ENCODE measurements around the gene PPTC7. TPM values are rescaled to one million over a fixed set of nuclear protein-coding genes. Genes with fewer than 3 reads are reported as not detected.
"Not testable (repeated sequence)": the region's sequence is repeated elsewhere in the genome, so short reads cannot be mapped to it uniquely, and the experiment has no call there.

Gene PPTC7, protein sequence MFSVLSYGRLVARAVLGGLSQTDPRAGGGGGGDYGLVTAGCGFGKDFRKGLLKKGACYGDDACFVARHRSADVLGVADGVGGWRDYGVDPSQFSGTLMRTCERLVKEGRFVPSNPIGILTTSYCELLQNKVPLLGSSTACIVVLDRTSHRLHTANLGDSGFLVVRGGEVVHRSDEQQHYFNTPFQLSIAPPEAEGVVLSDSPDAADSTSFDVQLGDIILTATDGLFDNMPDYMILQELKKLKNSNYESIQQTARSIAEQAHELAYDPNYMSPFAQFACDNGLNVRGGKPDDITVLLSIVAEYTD
- polyA plus RNA-seq (2013, experiment 1 of 2; ENCODE audit: insufficient read length), result 12.8 TPM
- 11.3 TPM for polyA plus RNA-seq (2013, experiment 2 of 2; ENCODE audit: insufficient read length)

DNA sequence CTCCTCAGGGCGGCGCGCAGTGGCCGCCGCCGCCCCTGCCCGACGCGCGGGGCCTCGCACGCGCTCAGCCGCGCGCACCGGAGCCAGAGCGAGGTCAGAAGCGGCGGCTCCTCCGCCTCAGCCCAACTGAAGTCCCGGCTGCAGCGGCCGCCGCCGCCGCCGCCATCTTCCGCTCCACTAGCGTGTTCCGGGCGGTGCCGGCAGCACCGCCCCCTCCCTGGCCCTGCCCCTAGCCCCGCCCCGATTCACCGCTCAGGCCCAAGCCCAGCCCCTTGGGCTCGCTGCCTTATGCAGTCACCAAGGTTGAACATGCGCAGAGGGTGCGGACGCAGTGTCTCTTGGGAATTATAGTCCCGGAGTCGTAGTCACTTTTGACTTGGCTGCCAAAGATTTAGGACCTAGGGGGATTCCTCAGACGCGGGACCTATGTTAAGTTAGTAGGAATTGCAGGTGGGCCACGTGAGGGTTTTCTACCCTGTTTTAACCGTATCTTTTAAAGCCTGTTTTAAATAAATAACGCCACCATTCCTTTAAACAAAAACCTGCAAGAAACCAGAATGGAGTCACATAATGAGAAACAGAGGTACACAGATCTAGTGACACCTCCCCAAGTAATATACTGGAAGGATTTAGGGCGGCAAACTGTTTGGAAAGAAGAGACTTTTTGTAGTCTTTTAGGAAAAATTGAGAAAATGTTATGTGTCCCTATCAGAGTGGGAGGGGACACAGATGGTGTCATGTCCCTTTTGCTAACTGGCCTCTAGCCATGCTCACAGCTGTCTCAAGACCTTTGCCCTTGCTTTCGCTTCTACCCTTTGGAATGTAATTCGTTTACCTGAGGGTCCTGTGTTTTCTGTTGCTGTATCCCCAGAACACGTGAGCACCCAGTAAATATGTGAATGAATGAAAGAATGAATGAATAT lies at the start of gene PPTC7:
TSS of gene PPTC7 (minus strand) at position 182 of the 923 bp plus-strand sequence. CDS start 287 bp downstream, outside the sequence.
- peak; percentile 96 for DNase-seq

DNA sequence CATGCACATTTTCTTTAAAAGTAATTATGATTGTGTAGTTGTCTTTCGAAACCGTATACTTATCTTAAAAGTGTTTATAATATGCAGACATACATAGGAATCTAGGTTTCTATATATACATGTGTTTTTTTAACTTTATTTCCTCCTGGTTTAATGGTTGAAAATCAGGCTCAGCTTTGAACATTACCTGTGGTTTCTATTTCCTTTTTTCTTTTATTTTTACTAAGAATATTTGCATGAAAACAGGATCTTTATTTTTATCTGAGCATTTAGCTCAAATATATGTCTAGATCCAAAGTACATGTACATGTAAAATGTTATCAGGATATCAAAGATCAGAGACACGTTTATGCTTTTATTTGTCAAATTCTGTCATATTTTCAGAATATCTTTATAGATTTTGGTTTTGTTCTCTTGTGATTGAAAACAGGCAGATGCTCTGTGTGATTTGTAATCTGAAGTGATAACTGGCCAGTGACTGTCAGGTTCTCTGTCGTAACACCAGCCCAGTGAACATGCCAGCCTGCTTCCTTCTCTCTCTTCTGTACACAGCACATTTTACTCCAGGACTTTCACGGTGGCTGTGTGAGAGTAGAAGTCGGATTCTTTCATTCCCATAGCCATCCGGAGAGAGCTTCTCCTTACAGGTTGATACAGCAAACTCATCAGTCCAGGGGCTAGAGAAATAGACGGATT lies 44.5 kb upstream of the PPTC7 start:
- no peak for DNase-seq

DNA sequence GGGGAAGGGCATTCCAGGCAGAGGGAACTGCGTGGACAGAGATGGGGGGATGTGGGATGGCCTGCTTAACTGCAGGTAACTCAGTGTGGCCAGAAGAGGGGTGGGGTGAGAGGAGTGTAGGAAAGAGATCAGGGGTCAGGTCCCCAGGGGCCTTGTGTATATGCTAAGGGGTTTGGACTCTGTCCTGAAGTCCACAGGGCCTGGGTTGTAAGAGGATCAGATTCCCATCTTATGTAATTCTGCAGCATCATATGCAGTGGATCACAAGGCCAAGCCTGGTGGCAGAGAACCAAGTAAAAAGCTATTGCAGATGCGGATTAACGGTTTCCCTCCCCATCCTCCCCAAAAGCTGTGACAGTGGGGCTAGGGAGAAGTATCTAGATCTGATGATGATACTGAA lies 39.5 kb upstream of the PPTC7 start:
- no peak for DNase-seq

DNA sequence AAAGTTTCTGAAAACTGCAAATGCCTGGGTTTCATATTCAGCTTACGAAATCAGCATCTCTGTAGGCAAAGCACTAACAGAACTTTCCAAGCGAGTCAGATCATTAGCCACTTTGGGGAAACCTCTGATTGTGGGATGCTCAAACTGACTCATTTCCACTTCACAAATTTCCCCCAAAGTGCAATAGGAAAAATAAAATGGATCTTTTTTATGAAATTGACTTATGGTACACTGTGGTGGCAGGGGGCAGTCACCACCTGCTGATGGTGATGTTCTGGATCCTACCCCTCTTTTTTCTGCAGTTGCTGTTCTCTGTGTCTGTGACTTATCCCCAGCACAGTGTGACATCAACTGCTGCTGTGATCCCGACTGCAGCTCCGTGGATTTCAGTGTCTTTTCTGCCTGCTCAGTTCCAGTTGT lies 36.4 kb upstream of the PPTC7 start:
- no peak for DNase-seq

DNA sequence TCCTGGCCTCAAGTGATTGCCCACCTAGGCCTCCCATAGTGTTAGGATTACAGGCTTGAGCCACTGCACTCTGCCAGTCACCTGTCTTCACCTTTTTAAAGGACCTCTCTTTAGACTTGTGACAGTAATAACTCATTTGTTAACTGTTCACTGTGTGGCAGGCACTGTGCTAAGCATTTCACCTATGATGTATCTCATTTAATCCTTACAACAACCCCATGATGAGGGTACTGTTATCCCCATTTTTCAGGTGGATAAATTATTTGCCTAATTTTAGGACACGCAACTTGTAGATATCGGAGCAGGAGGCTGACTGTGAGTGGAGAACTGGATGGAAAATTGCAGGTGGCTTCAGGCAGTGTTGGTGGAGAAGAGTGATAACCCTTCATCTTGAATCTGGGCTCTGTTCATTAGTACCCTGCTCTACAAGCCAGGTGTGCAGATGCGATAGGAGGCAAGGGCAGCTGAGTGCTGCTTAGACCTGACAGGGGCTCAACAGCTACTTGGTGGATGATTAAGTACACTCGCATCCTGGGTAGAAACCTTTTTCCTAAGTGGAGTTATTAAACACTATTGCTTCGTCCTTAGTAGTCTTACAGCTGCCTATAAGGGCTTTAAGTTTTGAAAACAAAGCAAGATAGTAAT lies 33.5 kb upstream of the PPTC7 start:
- no peak for DNase-seq

DNA sequence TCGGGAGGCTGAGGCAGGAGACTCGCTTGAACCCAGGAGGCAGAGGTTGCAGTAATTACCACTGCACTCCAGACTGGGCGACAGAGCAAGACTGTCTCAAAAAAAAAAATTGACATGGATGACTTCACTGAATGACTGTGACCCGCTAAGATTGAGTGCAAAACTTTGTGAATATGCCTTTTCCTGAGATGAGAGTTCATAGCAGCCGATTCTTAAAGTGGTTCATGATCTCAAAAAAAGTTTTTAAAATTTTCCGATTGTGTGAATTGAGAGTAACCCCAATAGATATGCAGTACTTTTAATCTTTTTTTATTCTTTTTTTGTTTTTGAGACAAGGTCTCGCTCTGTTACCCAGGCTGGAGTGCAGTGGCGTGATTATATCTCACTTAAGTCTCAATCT lies 32.1 kb upstream of the PPTC7 start:
- no peak for DNase-seq

DNA sequence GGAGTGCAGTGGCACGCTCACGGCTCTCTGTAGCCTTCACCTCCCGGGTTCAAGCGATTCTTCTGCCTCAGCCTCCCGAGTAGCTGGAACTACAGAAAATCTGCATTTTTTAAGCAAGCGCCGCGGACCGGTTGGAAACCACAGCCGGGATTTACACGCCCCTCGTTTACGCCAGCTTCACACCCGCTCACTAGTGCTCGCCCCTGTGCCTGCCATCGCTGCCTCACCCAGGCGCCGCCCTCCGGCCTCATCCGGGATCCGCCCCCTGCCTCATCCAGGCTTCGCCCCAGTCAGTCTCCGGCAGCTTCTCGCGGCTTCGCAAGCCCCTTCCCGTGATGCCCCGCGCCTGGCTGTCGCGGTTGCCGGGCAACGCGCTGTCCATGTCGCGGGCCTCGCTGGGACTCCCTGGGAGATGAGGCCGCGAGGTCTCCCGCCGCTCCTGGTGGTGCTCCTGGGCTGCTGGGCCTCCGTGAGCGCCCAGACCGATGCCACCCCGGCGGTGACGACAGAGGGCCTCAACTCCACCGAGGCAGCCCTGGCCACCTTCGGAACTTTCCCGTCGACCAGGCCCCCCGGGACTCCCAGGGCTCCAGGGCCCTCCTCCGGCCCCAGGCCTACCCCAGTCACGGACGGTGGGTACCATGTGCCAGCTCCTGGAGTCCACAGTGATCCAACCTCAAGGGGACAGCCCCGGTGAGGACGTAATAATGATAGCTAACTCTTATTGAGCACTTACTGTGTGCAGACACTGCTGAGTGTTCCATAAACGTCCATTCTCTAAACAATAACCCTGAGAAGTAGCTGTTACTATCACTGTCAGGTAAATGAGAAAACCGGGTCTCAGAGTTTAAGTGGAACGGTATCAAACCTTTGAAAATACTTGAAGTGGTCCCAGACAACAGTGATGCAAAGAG lies 30.9 kb upstream of the PPTC7 start, which contains the start of gene TCTN1:
TSS of gene TCTN1 (plus strand) at position 359 of the 914 bp plus-strand sequence. CDS start at position 413, 54 bp downstream.
- peak; percentile 96 for DNase-seq

DNA sequence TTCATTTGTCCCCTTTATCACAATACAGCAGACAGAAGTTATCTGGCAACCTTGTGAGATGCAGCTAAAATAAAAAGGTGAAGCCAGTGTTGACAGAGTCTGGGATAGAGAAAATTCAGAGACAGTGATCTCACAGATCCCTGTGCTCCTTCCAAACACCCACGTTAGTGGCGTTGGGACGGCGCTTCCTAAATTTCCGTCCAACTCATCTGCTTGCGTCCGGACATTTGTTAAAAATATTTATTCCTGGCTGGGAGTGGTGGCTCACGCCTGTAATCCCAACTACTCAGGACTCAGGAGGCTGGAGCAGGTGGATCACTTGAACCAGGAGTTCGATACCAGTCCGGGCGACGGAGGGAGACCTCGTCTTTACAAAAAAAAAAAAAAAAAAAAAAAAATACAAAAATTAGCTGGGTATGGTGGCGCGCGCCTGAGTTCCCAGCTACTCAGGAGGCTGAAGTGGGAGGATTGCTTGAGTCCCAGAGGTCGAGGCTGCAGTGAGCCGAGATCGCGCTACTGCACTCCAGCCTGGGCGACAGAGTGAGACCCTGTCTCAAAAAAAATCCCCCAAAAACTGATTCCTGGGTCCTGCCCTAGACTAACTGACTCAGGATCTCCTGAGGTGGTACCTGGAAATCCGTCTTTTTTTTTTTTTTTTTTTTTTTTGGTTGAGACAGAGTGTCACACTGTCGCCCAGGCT lies 30.1 kb upstream of the PPTC7 start:
- DNase-seq, result no peak

DNA sequence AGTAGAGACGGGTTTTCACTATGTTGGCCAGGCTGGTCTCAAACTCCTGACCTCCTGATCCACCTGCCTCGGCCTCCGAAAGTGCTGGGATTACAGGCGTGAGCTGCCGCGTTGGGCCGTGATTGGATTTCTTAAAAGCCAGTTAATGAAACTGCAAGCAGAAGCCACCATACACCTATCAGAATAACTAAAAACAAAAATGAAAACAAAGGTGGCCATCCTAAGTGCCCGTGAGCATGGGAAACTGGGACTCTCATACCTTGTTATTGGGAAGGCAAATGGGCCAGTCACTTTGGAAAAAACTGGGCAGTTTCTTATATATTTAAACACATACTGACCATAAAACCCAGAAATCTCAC lies 23.1 kb upstream of the PPTC7 start:
- no peak for DNase-seq

DNA sequence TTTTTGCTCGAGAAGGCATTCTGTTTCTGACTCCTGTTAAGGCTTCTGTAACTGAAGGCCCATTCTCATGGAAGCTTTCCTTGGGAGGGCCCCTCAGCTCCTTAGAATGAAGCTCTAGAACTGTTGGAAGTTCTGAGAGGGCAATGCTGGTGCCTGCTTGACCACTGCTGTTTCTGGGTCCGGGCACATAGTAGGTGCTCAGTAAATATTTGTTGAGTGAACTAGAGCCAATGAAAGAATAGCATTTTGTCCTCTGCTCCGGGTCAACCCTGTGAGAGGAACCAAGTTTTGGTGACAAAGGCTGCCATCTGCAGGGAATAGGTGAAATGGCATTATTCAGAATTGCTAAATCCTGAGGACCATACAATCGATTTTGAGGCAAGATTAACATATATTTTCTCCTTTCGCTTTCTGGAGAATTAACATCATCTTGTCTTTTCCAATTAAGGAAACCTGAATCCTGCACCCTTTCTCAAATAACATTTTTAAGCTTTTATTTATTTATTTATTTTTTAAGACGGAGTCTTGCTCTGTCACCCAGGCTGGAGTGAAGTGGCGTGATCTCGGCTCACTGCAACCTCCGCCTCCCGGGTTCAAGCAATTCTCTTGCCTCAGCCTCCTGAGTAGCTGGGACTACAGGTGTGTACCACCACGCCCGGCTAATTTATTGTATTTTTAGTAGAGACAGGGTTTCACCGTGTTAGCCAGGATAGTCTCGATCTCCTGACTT lies 19.1 kb upstream of the PPTC7 start:
- DNase-seq, result peak; percentile 60

DNA sequence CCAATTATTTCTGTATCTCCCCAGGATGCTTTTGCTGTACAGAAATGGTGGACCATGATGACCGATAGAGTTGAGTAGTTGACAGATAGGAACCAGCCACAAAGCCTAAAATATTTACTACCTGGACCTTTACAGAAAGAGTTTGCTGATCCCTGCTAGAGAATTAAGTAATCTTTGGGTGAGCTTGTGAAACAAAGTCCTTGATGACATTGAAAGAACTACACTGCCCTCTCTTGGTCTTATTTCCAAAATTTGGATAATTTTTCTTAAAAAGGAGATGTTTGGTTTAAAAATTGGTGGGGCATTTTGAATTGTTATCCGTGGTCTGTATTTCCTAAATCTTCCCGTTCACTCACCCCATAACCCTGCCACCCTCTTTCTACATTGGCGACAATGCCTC lies 17.1 kb upstream of the PPTC7 start:
- peak; percentile 50 for DNase-seq

DNA sequence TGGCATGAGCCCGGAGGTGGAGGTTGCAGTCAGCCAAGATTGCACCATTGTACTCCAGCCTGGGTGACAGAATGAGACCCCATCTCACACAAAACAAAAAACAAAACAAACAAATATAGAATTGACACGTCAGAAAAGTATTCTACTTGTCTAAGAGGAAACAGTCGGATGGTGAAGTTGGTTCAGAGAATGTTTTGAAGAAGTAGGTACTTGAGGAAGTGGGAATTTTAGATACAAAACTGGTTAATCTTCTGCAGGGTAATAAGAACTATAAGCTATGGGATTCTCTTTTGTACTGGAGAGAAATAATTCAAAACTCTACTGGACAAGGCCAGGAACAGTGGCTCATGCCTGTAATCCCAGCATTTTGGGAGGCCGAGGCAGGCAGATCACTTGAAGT lies 16.2 kb upstream of the PPTC7 start:
- DNase-seq, result no peak

DNA sequence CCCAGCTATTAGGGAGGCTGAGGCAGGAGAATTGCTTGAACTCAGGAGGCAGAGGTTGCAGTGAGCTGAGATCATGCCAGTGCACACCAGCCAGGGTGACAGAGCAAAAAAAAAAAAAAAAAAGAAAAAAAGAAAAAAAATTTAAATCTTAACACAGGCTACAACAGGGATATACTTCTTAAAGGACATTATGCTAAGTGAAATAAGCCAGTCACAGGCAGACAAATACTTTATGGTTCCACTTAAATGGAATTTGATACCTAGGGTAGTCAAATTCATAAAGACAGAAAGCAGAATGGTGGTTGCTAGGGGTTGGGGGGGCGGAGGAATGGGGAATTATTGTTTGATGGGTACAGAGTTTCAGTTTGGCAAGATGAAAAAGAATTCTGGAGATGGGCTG lies 14.8 kb upstream of the PPTC7 start:
- DNase-seq, result no peak

DNA sequence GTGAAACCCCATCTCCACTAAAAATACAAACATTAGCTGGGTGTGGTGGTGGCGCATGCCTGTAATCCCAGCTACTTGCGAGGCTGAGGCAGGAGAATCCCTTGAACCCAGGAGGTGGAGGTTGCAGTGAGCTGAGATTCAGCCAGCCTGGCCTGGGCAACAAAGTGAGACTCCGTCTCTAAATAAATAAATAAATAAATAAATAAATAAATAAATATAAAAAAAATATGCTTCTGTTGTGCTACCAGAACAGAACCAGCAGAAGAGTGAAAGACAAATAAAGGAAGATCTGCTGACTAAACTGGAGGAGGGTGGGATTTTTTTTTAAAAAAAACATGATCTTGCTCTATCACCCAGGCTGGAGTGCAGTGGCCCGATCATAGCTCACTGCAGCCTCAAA lies 9.8 kb upstream of the PPTC7 start:
- not testable (repeated sequence) for DNase-seq

DNA sequence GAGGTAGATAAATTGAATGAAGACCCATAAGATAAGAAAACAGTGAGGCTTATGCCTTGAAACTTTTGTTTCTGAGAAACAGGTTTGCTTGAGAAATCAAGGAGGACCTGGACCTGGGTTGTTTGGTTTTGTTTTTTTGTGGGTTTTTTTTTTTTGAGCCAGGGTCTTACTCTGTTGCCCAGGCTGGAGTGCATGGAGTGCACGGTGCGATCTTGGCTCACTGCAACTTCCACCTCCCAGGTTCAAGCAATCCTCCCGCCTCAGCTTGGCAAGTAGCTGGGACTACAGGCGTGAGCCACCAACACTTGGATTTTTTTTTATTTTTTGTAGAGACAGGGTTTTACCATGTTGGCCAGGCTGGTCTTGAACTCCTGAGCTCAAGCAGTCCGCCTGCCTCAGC lies 9.0 kb upstream of the PPTC7 start:
- no peak for DNase-seq

DNA sequence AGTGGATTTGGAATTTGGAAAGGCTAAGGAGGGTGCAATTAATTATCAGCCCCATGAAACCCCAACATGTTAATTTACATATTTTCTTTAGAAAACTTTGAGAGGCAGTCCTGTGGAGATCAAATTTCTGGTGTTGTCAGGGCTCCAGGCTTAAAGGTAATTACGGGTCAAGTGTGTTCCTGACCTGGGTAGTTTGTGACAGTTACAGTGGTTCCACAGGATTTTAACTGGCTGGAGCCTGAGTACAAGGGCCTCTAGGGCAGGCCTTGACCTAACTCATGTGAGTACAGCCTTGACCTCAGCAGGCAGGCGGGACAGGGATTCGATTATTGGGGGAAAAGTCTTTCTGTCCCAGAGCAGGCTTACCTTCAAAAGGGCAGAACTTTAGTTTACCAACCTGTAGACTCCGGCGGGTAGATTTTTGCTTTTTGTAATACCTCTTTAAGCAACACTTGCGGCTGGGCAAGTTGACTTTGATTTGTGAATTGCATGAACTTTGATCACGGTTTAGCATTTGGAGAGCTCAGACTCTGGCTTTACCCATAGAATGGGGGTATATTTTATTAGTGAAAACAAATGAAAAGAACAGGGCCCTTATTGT lies 8.4 kb upstream of the PPTC7 start:
- no peak for DNase-seq

DNA sequence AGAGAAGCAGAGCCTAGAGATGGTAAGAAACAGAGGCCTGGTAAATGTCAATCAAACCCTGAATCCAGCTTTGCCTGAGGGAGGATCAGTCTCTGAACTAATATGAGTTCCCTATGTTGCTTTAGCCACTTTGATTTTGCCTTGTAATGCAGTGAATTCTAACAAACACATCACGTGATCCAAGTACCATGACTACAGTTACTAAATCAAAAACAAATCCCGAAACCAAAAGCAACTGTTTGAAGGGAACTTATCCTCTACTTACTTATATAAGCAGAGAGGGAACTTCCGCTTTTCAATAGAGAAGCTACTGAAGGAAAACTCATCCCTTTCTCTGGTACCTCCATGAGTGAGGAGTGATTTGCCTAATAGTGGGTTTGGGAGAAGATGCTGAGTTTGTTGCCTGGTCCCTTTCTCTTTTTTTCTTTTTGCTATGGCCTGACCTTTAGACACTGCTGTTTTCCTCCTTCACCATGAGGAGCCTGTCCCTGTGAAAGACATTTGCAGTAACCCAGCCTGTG lies 7.7 kb upstream of the PPTC7 start:
- peak; percentile 59 for DNase-seq

DNA sequence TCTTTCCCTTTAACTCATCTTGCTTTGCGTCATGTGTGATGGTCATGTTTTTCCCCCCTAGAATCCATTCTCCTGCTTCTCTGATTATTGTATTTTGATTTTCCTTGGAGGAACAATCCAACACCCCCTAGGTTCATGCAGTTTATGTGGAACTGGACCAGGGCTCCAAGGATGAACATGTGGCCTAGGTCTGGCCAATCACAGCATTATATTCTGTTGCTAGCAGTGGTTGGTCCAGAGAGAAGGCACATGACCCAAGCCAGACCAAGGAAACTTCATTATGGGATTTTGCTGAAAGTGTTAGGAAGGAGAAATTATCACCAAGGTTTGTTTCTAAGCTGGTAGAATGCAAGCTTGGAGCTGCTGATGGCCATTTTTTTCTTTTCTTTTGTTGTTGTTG lies 6.9 kb upstream of the PPTC7 start:
- DNase-seq, result no peak

DNA sequence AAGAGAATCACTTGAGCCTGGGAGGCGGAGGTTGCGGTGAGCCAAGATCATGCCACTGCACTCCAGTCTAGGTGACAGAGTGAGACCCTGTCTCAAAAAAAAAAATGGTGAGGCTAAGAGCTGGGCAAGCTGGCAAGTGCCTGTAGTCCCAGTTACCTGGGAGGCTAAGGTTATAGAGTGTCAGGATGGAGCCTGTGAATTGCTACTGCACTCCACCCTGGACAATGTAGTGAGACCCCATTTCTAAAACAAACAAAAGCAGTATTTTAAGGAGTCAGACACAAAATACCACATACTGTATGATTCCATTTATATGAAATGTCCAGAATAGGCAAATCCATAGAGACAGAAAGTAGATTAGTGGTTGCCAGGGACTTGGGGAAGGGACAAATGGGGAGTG lies 4.0 kb upstream of the PPTC7 start:
- DNase-seq, result not testable (repeated sequence)

Measured in fibroblast of skin of back (primary cell).